OCI-LY1 (cell line): ENCODE results near the gene SULT1E1.

Experiments
- H2AFZ ChIP-seq: fragments of 200-600 bp; sonication (generic), shearing (Covaris generic); 2 replicates; pipeline ENCODE4 v1.6.0; 2014; ENCODE audit warnings: antibody characterized with exemption, mild to moderate bottlenecking, low read length
- H3F3A ChIP-seq: fragments of 200-600 bp; sonication (generic), shearing (Covaris generic); 2 replicates; pipeline ENCODE4 v1.6.0; 2014; ENCODE audit warnings: mild to moderate bottlenecking, antibody characterized with exemption, low read length, moderate library complexity; ENCODE audit not compliant: insufficient read depth
- H3K27ac ChIP-seq: fragments of 200-600 bp; sonication (generic); 2 replicates; pipeline ENCODE4 v1.5.1; 2014; ENCODE audit warnings: low read length, mixed run types, mild to moderate bottlenecking, low read depth; ENCODE audit not compliant: poor library complexity, severe bottlenecking
- H3K27me3 ChIP-seq: fragments of 200-600 bp; sonication (generic); 2 replicates; pipeline ENCODE4 v1.6.0; 2014; ENCODE audit warnings: antibody characterized with exemption, mild to moderate bottlenecking, low read length, moderate library complexity; ENCODE audit not compliant: insufficient read depth
- H3K36me3 ChIP-seq: fragments of 200-600 bp; sonication (generic); 2 replicates; pipeline ENCODE4 v1.6.1; 2014; ENCODE audit warnings: mild to moderate bottlenecking, antibody characterized with exemption, low read length, moderate library complexity, mixed read lengths; ENCODE audit not compliant: insufficient read depth
- H3K4me1 ChIP-seq: fragments of 200-600 bp; sonication (generic); 2 replicates; pipeline ENCODE4 v1.5.1; 2014; ENCODE audit warnings: mild to moderate bottlenecking, low read length, moderate library complexity; ENCODE audit not compliant: insufficient read depth, severe bottlenecking
- H3K4me2 ChIP-seq: fragments of 200-600 bp; sonication (generic), shearing (Covaris generic); 2 replicates; pipeline ENCODE4 v1.6.1; 2014; ENCODE audit warnings: low read length
- H3K4me3 ChIP-seq: fragments of 200-600 bp; sonication (generic); 2 replicates; pipeline ENCODE4 v1.5.1; 2014; ENCODE audit warnings: low read length, low read depth, mild to moderate bottlenecking, mixed read lengths; ENCODE audit not compliant: poor library complexity, severe bottlenecking
- H3K79me2 ChIP-seq: fragments of 200-600 bp; shearing (Covaris generic); 2 replicates; pipeline ENCODE4 v1.6.1; 2016; ENCODE audit warnings: mixed run types, low read length, mixed read lengths; ENCODE audit not compliant: insufficient read depth
- H3K9ac ChIP-seq: fragments of 200-600 bp; sonication (generic), shearing (Covaris generic); 2 replicates; pipeline ENCODE4 v1.6.1; 2014; ENCODE audit warnings: mild to moderate bottlenecking, low read length, mixed read lengths
- H3K9me2 ChIP-seq: fragments of 200-600 bp; sonication (generic), shearing (Covaris generic); 2 replicates; pipeline ENCODE4 v1.6.1; 2014; ENCODE audit warnings: low read depth, mild to moderate bottlenecking, low read length, mixed read lengths
- H3K9me3 ChIP-seq: fragments of 200-600 bp; shearing (Covaris generic); 2 replicates; pipeline ENCODE4 v1.6.1; 2014; ENCODE audit warnings: low read length, mixed read lengths
- H4K20me1 ChIP-seq: fragments of 200-600 bp; sonication (generic), shearing (Covaris generic); 2 replicates; pipeline ENCODE4 v1.6.0; 2016; ENCODE audit warnings: mild to moderate bottlenecking, low read length; ENCODE audit not compliant: insufficient read depth
- CTCF ChIP-seq: fragments of 200-600 bp; sonication (generic), shearing (Covaris generic); IDR thresholded peaks from 2 replicates; pipeline ENCODE4 v1.5.1; 2017; ENCODE audit warnings: mild to moderate bottlenecking, antibody characterized with exemption, low read length, moderate library complexity, mixed read lengths
- EZH2 ChIP-seq: fragments of 200-600 bp; sonication (generic), shearing (Covaris generic); IDR thresholded peaks from 2 replicates; pipeline ENCODE4 v1.8.0; 2017; ENCODE audit warnings: borderline replicate concordance, mixed run types, mild to moderate bottlenecking, antibody characterized with exemption, low read length, moderate library complexity, mixed read lengths

SULT1E1 gene

GRCh38 chr4:69878250-69878649, 18.3 kb upstream of the SULT1E1 start:
- no peaks in the 10 kb centered on the region for H3K79me2 ChIP-seq
- H3K36me3 ChIP-seq = no peaks in the 10 kb centered on the region
- no peaks in the 10 kb centered on the region for H3K9me3 ChIP-seq
- H3K4me1 ChIP-seq = no peaks in the 10 kb centered on the region
- H3K9me2 ChIP-seq = no peaks in the 10 kb centered on the region
- H2AFZ ChIP-seq = no peak overlapping the region
- no peak overlapping the region for H3K27ac ChIP-seq
- no peak overlapping the region for H3K9ac ChIP-seq
- H3F3A ChIP-seq = no peaks in the 10 kb centered on the region
- TF ChIP-seq CTCF = no peak
- no peak for TF ChIP-seq EZH2
- H3K4me3 ChIP-seq = no peak overlapping the region
- H3K27me3 ChIP-seq = no peaks in the 10 kb centered on the region
- H3K4me2 ChIP-seq = no peak overlapping the region
- H4K20me1 ChIP-seq = no peaks in the 10 kb centered on the region

- Histone ChIP-seq H4K20me1 (no peaks in the 10 kb centered on the region), H3K79me2 (no peaks in the 10 kb centered on the region), H2AFZ (no peak overlapping the region), H3K9me2 (no peaks in the 10 kb centered on the region), H3K9me3 (no peaks in the 10 kb centered on the region), H3F3A (no peaks in the 10 kb centered on the region), H3K9ac (no peak overlapping the region), H3K4me3 (no peak overlapping the region), H3K4me2 (no peak overlapping the region), H3K27ac (no peak overlapping the region), H3K36me3 (no peaks in the 10 kb centered on the region), H3K27me3 (no peaks in the 10 kb centered on the region), H3K4me1 (no peaks in the 10 kb centered on the region)
- TF ChIP-seq EZH2 (no peak), CTCF (no peak)
Observed at GRCh38 chr4:69877453-69877852, 17.5 kb upstream of the SULT1E1 start.

DNA sequence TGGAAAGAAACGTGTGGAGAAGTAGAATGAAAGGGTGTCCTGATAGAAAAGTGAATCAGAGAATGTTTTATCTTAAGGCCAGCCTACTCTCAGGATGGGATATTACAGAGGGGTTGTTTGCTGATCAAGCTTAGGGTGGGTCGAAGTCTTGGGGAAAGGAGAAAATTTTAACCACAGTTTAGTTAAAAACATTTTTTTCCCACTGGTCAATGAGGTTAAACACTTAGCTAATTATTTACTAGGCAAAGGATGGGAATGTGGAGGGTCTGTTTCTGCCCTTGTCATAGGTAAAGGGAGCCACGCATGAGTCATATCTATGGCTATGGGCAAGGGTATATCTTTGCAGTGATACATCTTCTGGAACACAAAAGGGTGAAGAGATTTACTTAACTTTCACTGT, 16.1 kb upstream of the SULT1E1 start:
- H3K27me3 ChIP-seq = no peaks in the 10 kb centered on the region
- no peaks in the 10 kb centered on the region for H3F3A ChIP-seq
- no peaks in the 10 kb centered on the region for H3K9me2 ChIP-seq
- no peaks in the 10 kb centered on the region for H3K4me1 ChIP-seq
- H3K79me2 ChIP-seq = no peaks in the 10 kb centered on the region
- no peaks in the 10 kb centered on the region for H4K20me1 ChIP-seq
- no peak overlapping the region for H3K9ac ChIP-seq
- H3K27ac ChIP-seq = no peak overlapping the region
- no peak overlapping the region for H3K4me3 ChIP-seq
- TF ChIP-seq CTCF (no peak), EZH2 (no peak)
- no peak overlapping the region for H2AFZ ChIP-seq
- H3K4me2 ChIP-seq = no peak overlapping the region
- H3K9me3 ChIP-seq = no peaks in the 10 kb centered on the region
- H3K36me3 ChIP-seq = no peaks in the 10 kb centered on the region
